NCI-H1048 (cell line): ENCODE results near the gene RPS14.

Experiments
- DNase-seq: peaks from one replicate; lab custom pipeline; 2025; lab: John Stamatoyannopoulos, UW

RPS14 gene

DNA sequence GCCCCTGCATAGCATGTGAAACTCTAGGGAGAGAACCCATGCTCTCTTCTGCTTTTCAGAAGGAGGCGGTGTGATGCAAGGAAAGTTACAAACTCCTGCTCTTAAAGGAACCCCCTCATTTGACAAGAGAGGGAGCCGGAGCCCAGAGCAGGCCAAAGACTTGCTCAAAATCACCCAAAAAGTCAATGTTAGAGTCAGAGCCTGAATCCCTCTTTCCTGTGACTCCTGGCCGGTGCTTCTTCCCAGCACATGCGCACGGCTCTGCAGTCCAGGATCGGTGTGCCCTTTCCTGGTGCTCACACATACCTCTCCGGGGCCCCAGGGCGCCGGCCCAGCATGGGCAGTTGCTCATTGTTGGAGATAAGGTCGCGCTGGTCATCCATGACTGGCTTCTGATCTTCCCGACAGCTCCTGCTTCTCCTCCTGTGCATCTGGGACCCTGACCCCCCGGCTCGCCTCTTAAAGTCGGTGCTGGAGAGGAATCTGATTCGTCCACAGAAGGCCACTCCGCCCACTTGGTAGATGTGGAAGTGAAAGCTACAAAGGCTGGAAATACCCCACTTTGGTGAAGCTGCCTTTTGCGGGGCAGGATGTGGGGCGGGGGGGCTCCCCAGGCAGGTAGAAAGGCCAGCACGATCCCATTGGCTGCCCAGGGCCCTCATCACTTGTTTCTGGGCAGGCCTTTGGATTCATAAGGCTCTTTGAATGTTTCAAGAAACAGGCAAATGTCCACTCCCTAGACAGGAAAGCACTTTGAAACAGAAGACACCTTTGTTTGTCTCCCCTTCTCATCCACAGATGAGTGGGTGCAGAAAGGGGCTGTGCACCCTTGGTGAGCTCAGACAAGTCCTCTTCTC lies 37.0 kb downstream of the RPS14 start, which contains the start of gene CD74:
Gene CD74, minus strand, starts transcription at position 592 of the 857 bp plus-strand sequence. Its CDS starts 161 bp downstream, at position 431.
- no peak for DNase-seq

DNA sequence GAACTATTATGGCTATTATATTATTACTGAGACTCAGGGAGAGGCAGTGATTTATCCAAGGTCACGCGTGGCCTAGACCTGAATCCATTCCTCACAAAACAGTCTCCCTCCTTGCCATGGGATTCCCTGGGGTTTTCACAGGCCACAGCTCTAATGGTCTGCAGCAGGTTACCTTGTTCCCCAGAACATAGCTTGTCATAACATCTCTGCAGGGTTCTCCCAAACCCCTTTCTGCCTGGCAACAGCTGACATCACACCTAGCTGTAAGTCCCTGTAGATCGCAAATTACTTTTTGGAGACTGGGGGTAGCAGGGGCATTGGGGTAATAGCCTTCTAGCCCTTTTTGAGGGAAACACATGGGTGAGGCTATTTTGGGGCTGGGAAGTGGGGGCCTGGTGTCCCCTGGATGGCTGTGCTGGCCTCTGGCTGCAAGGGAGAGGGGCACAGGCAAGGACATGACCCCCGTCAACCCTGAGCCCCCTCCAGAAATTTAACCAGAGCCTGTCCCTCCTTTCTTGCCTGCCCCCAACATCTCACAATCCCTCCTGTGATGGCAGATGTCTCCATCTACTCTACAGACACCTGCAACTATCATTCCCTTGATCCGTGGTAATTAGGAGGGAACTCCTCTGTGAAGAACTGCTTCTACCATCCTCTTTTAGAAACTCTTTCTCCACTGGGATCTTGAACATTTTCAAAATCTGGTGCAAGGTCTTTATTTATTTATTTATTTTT lies 38.1 kb downstream of the RPS14 start:
- DNase-seq: no peak

GRCh38 chr5:150410524-150411244 lies 38.9 kb downstream of the RPS14 start:
- DNase-seq: peak; percentile 56

- peak; percentile 75 for DNase-seq
Observed at GRCh38 chr5:150409638-150410523, 39.7 kb downstream of the RPS14 start.

GRCh38 chr5:150408231-150408943 lies 41.2 kb downstream of the RPS14 start:
- no peak for DNase-seq

- DNase-seq: no peak
Observed at GRCh38 chr5:150407096-150407720, 42.3 kb downstream of the RPS14 start.

- no peak for DNase-seq
Observed at GRCh38 chr5:150406723-150407095, 42.8 kb downstream of the RPS14 start.

DNA sequence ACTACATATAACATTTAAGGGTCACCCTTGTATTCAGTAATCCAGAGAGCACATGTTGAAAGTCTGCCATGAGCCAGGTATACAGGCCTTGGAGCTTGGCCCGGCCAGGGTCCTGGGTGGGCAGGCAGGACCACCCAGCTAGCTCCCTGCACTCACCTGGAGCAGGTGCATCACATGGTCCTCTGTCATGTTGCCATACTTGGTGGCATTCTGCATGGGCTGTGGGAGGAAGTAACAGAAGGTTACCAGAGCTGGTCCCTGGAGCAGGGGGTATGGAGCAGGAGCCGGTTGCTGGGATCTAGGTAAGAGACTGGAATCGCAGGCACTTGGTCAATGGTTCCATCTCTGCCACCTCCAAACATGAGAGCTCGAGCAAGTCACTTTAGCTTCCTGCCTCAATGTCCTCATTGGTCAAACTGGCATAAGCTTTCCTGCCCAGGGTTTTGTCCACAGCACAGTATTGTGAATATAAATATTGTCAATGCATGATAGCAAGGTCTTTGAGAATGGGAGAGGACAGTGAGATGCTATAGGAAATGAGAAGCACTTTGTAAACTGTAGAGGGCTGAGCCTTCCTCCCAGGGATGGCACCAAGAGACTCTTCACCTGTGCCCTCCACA lies 43.3 kb downstream of the RPS14 start:
- DNase-seq: no peak

GRCh38 chr5:150404941-150405816 lies 44.4 kb downstream of the RPS14 start:
- no peak for DNase-seq

GRCh38 chr5:150404535-150404934 lies 45.0 kb downstream of the RPS14 start:
- no peak for DNase-seq

GRCh38 chr5:150404121-150404520 lies 45.4 kb downstream of the RPS14 start:
- DNase-seq: no peak

GRCh38 chr5:150402901-150403342 lies 46.6 kb downstream of the RPS14 start:
- no peak for DNase-seq

GRCh38 chr5:150402229-150402773 lies 47.2 kb downstream of the RPS14 start:
- DNase-seq: no peak

DNA sequence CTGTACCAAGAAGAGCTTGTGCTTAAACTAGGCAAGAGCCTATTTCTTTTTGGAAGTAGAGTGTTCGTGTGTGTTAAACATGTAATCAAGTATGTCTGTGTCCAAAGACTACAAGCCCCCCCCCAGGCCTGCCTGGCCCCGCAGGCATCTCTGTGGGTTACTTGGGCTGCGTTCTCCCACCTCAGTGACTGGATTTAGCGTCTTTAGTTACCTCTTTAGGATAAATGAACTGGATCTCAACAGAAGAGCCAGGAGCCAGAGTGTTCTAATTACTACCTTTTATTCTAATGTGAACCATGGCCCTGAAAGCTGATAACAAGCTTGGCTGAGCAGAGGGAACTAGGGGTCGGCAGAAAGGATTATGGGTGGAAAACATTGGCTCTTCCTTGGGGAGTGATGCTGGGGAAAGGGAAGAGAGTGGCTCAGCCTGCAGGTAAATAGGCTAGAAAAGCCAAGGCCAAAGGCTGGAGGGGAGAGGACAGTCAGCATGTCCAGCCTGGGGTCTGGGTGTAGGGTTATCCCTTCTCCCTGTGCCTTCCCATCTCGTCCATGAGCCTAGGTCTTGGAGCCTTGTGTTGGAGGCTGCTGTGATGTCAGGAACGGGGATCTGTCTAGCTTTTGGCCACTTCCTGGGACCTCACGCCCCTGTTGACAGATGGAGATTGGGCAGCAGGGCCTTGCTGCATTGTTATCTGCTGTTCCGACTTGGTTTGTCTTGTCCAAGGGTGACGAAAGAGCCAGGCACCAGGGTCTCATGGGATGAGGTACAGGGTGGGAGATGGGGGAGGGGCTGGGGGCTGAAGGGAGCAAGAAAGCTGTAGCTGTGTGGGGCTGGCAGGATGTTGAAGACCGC lies 47.9 kb downstream of the RPS14 start:
- no peak for DNase-seq

- DNase-seq: no peak
Observed at GRCh38 chr5:150401076-150401375, 48.5 kb downstream of the RPS14 start.

GRCh38 chr5:150400316-150401075 lies 49.0 kb downstream of the RPS14 start:
- no peak for DNase-seq
